Naive thymus-derived CD4-positive, alpha-beta T cell (primary cell): ENCODE data around the gene NOX5. TPM values are rescaled to one million over a fixed set of nuclear protein-coding genes. Genes with fewer than 3 reads are reported as not detected.

Experiments used
- ATAC-seq: fragments of 150-1000 bp; cut with Tn5 transposase; 2 replicates; pipeline ENCODE4 v1.10.0; 2021; ENCODE audit warnings: mild to moderate bottlenecking, moderate library complexity
- CTCF ChIA-PET: fragments of 350-600 bp; sonication (Branson Sonifier 250); formaldehyde crosslinking; loops from one replicate; lab custom pipeline; 2021; ENCODE audit warnings: antibody characterized with exemption; lab: Charles Lee
- POLR2A ChIA-PET: fragments of 350-600 bp; sonication (Branson Sonifier 250); formaldehyde crosslinking; loops from one replicate; lab custom pipeline; 2021; ENCODE audit warnings: antibody characterized with exemption, inconsistent platforms; lab: Charles Lee
- DNase-seq, 9 donors: peaks; one replicate each; pipeline versions ENCODE4 v3.0.0 to v3.0.0-alpha.2; 2020 to 2022; ENCODE audit warnings: mixed read lengths in 1 of 9
- H3K27ac ChIP-seq: one replicate; pipeline ENCODE4 v1.7.0; 2013; ENCODE audit warnings: mild to moderate bottlenecking, low read depth, low read length, moderate library complexity
- H3K27me3 ChIP-seq, 2 donors: one replicate each; pipeline ENCODE4 v1.7.0; 2013; ENCODE audit warnings: low read length in 2 of 2, mild to moderate bottlenecking in 2 of 2, moderate library complexity in 2 of 2; ENCODE audit not compliant: control insufficient read depth in 2 of 2, insufficient read depth in 2 of 2
- H3K36me3 ChIP-seq, 3 experiments: 1 replicate in 2 of 3; 2 replicates in 1 of 3; pipeline ENCODE4 v1.7.0; 2013; ENCODE audit warnings: low read length in 3 of 3, mild to moderate bottlenecking in 3 of 3, moderate library complexity in 1 of 3; ENCODE audit not compliant: insufficient read depth in 3 of 3, control insufficient read depth in 2 of 3
- H3K4me1 ChIP-seq, 2 donors: one replicate each; pipeline ENCODE4 v1.7.0; 2013; ENCODE audit warnings: low read length in 2 of 2, mild to moderate bottlenecking in 2 of 2, moderate library complexity in 1 of 2; ENCODE audit not compliant: control insufficient read depth in 2 of 2, insufficient read depth in 2 of 2
- H3K4me3 ChIP-seq: 2 replicates; pipeline ENCODE4 v1.7.0; 2013; ENCODE audit warnings: mild to moderate bottlenecking, low read length
- H3K9me3 ChIP-seq, 3 experiments: 1 replicate in 2 of 3; 2 replicates in 1 of 3; pipeline ENCODE4 v1.7.0; 2013; ENCODE audit warnings: low read length in 3 of 3; ENCODE audit not compliant: control insufficient read depth in 2 of 3
- H3K27ac Mint-ChIP-seq, 9 donors: one replicate each; pipeline ENCODE4 v1.8.0; 2020 to 2022; ENCODE audit warnings: mixed read lengths in 9 of 9, mild to moderate bottlenecking in 8 of 9, moderate library complexity in 5 of 9, inconsistent platforms in 2 of 9
- H3K27me3 Mint-ChIP-seq, 5 donors: one replicate each; pipeline ENCODE4 v1.8.0; 2021 to 2022; ENCODE audit warnings: mixed read lengths in 5 of 5, mild to moderate bottlenecking in 1 of 5
- H3K36me3 Mint-ChIP-seq, 5 donors: one replicate each; pipeline ENCODE4 v1.8.0; 2020 to 2022; ENCODE audit warnings: mixed read lengths in 5 of 5, mild to moderate bottlenecking in 3 of 5, inconsistent platforms in 1 of 5
- H3K4me1 Mint-ChIP-seq, 7 donors: one replicate each; pipeline ENCODE4 v1.8.0; 2020 to 2022; ENCODE audit warnings: mixed read lengths in 7 of 7, mild to moderate bottlenecking in 3 of 7, inconsistent platforms in 1 of 7
- H3K4me3 Mint-ChIP-seq, 10 donors: one replicate each; pipeline ENCODE4 v1.8.0; 2020 to 2022; ENCODE audit warnings: mild to moderate bottlenecking in 10 of 10, mixed read lengths in 10 of 10, moderate library complexity in 6 of 10, inconsistent platforms in 2 of 10
- H3K9me3 Mint-ChIP-seq, 11 donors: one replicate each; pipeline ENCODE4 v1.8.0; 2020 to 2022; ENCODE audit warnings: mixed read lengths in 11 of 11, mild to moderate bottlenecking in 4 of 11, inconsistent platforms in 1 of 11, moderate library complexity in 1 of 11
- intact Hi-C, 2 donors: fragments of 100-400 bp; cut with micrococcal nuclease; formaldehyde crosslinking; loops; one replicate each; pipeline ENCODE4 v1.15.1; 2023
- polyA plus RNA-seq, 2 donors: library from polyadenylated mRNA; unstranded; fragments of 300-500 nt; fragmentation: Illumina TruSeq; gene quantifications; one replicate each; pipeline ENCODE4 v1.2.3, GENCODE V29; 2021
- total RNA-seq, 6 experiments: library from RNA in 5 of 6; stranded (reverse) in 5 of 6; gene quantifications; 1 replicate in 5 of 6; 2 replicates in 1 of 6; pipeline ENCODE4 v1.2.3 and lab custom pipeline; 2021 to 2026

Gene NOX5
- total and polyA plus RNA-seq, 7 experiments from 2014 or later, result 0.05 TPM; not detected in 6

DNA sequence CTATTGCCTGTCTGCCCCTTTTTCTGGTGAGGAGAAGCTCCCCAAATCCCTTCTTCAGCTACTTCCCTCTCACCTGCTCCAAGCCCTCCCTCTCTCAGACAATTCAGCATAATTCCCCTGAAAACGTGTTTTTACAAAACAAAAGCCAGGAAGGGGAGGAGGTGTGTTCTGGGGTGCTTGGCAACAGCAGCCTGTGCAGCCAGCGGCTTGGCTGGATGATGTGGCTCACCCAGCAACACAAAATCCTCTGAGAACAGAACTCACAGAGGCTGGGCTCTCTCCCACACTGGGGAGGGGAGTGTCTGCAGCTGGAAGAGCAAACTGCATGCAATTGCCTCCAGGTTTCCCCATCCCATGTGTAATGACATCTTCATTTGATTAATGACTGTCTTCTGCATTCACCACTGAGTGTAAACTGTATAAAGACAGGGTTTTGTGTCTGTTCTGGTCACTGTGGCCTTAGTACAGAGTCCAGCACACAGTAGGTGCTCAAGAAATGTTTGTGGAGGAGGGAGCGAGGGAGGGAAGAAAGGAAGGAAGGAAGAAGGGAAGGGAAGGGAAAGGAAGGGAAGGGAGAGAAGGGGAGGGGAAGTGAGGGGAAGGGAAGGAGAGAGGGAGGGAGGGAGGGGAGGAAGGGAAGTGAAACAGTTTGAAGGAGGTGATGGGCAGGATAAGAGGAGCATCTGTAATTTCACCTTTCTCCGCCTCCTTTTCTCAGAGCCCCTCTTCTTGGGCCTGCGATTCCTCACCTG lies 75.9 kb downstream of the NOX5 start:
- H3K9me3 Mint-ChIP-seq, result no peaks in the 10 kb centered on the region
- CTCF ChIA-PET, result no interaction called here
- no peaks in the 10 kb centered on the region for H3K36me3 ChIP-seq

GRCh38 chr15:69091654-69092053 lies 77.2 kb downstream of the NOX5 start:
- ChIA-PET POLR2A (no interaction called here), CTCF (no interaction called here)
- Histone ChIP-seq H3K4me3 (no peak overlapping the region), H3K4me1 (no peaks in the 10 kb centered on the region), H3K36me3 (no peaks in the 10 kb centered on the region), H3K27me3 (no peaks in the 10 kb centered on the region), H3K9me3 (no peaks in the 10 kb centered on the region), H3K27ac (no peak overlapping the region)
- peaks cover 22 to 31% (median 24%) of the 10 kb centered on the region in 5 donors for H3K27me3 Mint-ChIP-seq
- H3K9me3 Mint-ChIP-seq, result no peaks in the 10 kb centered on the region
- no peak overlapping the region for H3K4me3 Mint-ChIP-seq
- H3K27ac Mint-ChIP-seq, result no peak overlapping the region
- intact Hi-C loops, result no loop called here
- ATAC-seq (no peak), DNase-seq (no peak)
- H3K4me1 Mint-ChIP-seq, result peaks cover 0 to 2% (median 0%) of the 10 kb centered on the region in 7 donors
- H3K36me3 Mint-ChIP-seq, result no peaks in the 10 kb centered on the region

More for the DNA sequence above, 75.9 kb downstream of the NOX5 start:
- H3K36me3 Mint-ChIP-seq, result no peaks in the 10 kb centered on the region
- H3K4me1 ChIP-seq, result no peaks in the 10 kb centered on the region
- H3K27me3 Mint-ChIP-seq, result peaks cover 26 to 39% (median 30%) of the 10 kb centered on the region in 5 donors
- H3K27ac ChIP-seq, result no peak overlapping the region
- no peaks in the 10 kb centered on the region for H3K9me3 ChIP-seq
- POLR2A ChIA-PET, result no interaction called here
- H3K27ac Mint-ChIP-seq, result no peak overlapping the region
- H3K4me3 ChIP-seq, result no peak overlapping the region
- no peak overlapping the region for H3K4me3 Mint-ChIP-seq
- peaks cover 0 to 2% (median 0%) of the 10 kb centered on the region in 7 donors for H3K4me1 Mint-ChIP-seq
- DNase-seq, result no peak
- no peaks in the 10 kb centered on the region for H3K27me3 ChIP-seq
- no peak for ATAC-seq
- intact Hi-C loops, result no loop called here

DNA sequence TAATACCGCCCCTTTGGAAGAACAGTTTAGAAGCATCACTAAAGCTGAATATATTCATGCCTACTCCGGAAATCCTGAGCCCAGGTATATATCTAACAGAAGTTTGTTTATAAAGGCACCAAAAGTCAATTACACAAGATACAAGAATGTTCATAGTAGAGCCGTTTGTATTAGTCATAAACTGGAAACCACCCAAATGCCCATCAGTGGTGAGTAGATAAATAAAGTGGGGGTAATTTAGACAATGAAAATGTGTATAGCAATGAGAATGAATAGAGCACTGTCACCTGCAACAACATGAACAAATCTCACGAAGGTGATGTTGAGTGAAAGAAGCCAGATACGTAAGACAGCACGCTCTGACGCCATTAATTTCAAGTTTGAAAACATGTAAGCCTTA lies 77.7 kb downstream of the NOX5 start:
- intact Hi-C loops, result no loop called here
- ChIA-PET CTCF (no interaction called here), POLR2A (no interaction called here)
- DNase-seq (no peak), ATAC-seq (no peak)
- Histone ChIP-seq H3K4me1 (no peaks in the 10 kb centered on the region), H3K27me3 (no peaks in the 10 kb centered on the region), H3K36me3 (no peaks in the 10 kb centered on the region), H3K9me3 (no peaks in the 10 kb centered on the region), H3K27ac (no peak overlapping the region), H3K4me3 (no peak overlapping the region)
- Mint-ChIP-seq H3K9me3 (no peaks in the 10 kb centered on the region), H3K27ac (no peak overlapping the region), H3K4me3 (no peak overlapping the region), H3K36me3 (no peaks in the 10 kb centered on the region), H3K4me1 (peaks cover 0 to 2% (median 0%) of the 10 kb centered on the region in 7 donors), H3K27me3 (peaks cover 18 to 30% (median 21%) of the 10 kb centered on the region in 5 donors)

DNA sequence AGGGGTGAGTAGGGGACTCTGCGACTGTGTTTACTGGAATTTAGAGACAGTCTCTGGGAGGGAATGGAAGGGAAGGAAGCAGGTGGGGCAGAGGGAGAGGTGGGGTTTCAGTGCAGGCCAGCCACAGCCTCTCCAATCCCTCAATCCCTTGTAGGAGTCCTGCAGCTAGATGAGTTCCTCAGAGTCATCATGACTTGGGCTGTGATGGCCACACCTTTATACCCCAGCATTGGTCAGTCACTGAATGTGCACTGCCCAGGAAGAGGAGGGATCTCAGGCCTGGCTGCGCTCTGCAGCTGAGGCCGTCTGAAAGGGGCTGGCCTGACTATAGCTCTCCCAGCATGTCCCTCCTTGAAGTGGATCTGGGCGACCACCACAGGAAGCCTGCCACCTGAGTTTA lies 78.6 kb downstream of the NOX5 start:
- no peak overlapping the region for H3K27ac Mint-ChIP-seq
- no peak overlapping the region for H3K4me3 ChIP-seq
- DNase-seq (no peak), ATAC-seq (peak; percentile 57)
- H3K36me3 Mint-ChIP-seq, result no peaks in the 10 kb centered on the region
- no peaks in the 10 kb centered on the region for H3K9me3 Mint-ChIP-seq
- no peaks in the 10 kb centered on the region for H3K27me3 ChIP-seq
- no peaks in the 10 kb centered on the region for H3K4me1 ChIP-seq
- H3K9me3 ChIP-seq, result no peaks in the 10 kb centered on the region
- H3K27ac ChIP-seq, result no peak overlapping the region
- intact Hi-C loops, result no loop called here
- no peaks in the 10 kb centered on the region for H3K36me3 ChIP-seq
- CTCF ChIA-PET, result no interaction called here
- POLR2A ChIA-PET, result no interaction called here
- H3K27me3 Mint-ChIP-seq, result peaks cover 8 to 27% (median 15%) of the 10 kb centered on the region in 5 donors
- H3K4me1 Mint-ChIP-seq, result peaks cover 0 to 3% (median 0%) of the 10 kb centered on the region in 7 donors
- no peak overlapping the region for H3K4me3 Mint-ChIP-seq

GRCh38 chr15:69093614-69094013 lies 79.1 kb downstream of the NOX5 start:
- Mint-ChIP-seq H3K36me3 (no peaks in the 10 kb centered on the region), H3K27me3 (peaks cover 6 to 25% (median 15%) of the 10 kb centered on the region in 5 donors), H3K9me3 (no peaks in the 10 kb centered on the region), H3K4me1 (peaks cover 0 to 3% (median 0%) of the 10 kb centered on the region in 7 donors), H3K27ac (no peak overlapping the region), H3K4me3 (no peak overlapping the region)
- ChIA-PET CTCF (no interaction called here), POLR2A (no interaction called here)
- no peak overlapping the region for H3K4me3 ChIP-seq
- ATAC-seq (no peak), DNase-seq (no peak)
- no peaks in the 10 kb centered on the region for H3K36me3 ChIP-seq
- H3K27ac ChIP-seq, result no peak overlapping the region
- intact Hi-C loops, result no loop called here
- H3K27me3 ChIP-seq, result no peaks in the 10 kb centered on the region
- no peaks in the 10 kb centered on the region for H3K9me3 ChIP-seq
- H3K4me1 ChIP-seq, result no peaks in the 10 kb centered on the region

DNA sequence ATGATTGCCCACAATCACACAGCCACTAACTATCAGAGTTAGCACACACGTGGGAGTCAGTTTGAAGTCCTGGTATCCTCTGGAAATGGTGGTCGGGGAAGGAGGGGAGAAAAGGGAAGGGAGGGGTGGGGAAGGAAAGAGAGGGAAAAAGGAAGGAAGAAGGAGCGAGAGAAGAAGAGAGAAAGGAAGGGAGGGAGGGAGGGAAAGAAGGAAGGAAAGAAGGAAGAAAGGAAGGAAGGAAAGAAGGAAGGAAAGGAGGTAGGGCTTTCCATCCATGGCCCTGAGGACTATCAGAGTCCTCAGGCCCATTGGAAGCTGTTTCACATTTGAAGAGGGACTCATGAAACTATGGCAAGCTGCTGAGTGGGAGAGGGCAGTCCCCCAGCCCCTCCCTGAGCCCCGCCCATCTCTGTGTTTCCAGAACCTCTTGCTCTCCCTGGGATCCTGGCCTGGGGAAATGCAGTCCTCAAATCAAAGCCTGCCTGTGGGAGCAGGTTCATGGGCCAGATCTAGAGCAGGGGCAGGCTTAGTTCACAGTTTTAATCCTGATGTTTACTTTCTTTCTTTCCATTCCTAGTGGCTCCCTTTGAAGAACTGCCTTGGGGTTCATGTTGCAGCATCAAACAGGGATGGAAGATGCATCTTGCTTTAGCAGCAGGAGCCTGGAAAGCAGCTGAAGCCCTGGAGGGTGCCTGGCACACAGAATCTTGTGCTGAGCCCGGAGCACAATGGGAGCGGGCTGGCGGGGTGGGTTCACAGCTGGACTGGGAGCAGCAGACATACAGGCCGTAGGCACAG lies 79.8 kb downstream of the NOX5 start:
- Mint-ChIP-seq H3K9me3 (no peaks in the 10 kb centered on the region), H3K36me3 (no peaks in the 10 kb centered on the region), H3K27ac (no peak overlapping the region), H3K4me3 (no peak overlapping the region), H3K27me3 (peaks cover 5 to 22% (median 13%) of the 10 kb centered on the region in 5 donors), H3K4me1 (peaks cover 0 to 3% (median 0%) of the 10 kb centered on the region in 7 donors)
- Histone ChIP-seq H3K4me1 (no peaks in the 10 kb centered on the region), H3K9me3 (no peaks in the 10 kb centered on the region), H3K36me3 (no peaks in the 10 kb centered on the region), H3K27me3 (no peaks in the 10 kb centered on the region), H3K4me3 (no peak overlapping the region), H3K27ac (no peak overlapping the region)
- ATAC-seq, result no peak
- intact Hi-C loops, result no loop called here
- ChIA-PET CTCF (no interaction called here), POLR2A (no interaction called here)
- DNase-seq, result no peak
